A549 (cell line): Measurements from ENCODE around the gene BANF2.

Experiments
- EP300 ChIP-seq, 2 experiments: fragments of >200 bp; sonication (Bioruptor Twin); formaldehyde crosslinking; IDR thresholded peaks; 2 replicates in 1 of 2; 3 replicates in 1 of 2; pipeline ENCODE4 v1.6.1; 2016 to 2017
- TP53 ChIP-seq: fragments of 250-450 bp; sonication (Bioruptor Pico); IDR thresholded peaks from 2 replicates; pipeline ENCODE4 v1.5.0; 2021; ENCODE audit warnings: mild to moderate bottlenecking, moderate library complexity
- TF ChIP-seq, protein P1 (sequence below): IDR thresholded peaks from 2 replicates; pipeline ENCODE4 v1.6.1; 2012
- TF ChIP-seq, protein P2 (sequence below): fragments of >200 bp; sonication (Bioruptor Twin); formaldehyde crosslinking; IDR thresholded peaks from 3 replicates; pipeline ENCODE4 v1.5.1; 2016

DNA sequence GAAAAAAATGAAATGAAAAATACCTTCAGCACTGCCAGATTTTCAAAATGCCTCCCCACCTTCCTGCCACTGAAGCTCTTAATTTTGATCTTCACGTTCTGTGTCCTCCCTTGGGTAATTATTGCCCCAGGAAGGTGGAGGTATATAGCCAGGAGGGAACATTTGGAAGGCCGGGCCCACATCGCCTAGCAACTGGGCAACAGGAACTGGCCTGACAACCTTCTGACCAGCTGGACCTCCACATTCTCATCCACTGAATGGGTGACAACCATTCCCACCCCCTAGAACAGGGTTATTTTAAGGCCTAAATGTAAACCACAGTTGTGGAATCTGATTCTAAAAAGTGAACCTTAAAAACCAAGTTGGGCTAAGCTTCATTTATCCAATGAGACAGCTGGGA lies 20.9 kb upstream of the BANF2 start:
- TF ChIP-seq, protein P1, sequence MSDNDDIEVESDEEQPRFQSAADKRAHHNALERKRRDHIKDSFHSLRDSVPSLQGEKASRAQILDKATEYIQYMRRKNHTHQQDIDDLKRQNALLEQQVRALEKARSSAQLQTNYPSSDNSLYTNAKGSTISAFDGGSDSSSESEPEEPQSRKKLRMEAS: no peak
- TF ChIP-seq EP300 (IDR thresholded peaks at IDR 0.05): no peak
- TF ChIP-seq, protein P2, sequence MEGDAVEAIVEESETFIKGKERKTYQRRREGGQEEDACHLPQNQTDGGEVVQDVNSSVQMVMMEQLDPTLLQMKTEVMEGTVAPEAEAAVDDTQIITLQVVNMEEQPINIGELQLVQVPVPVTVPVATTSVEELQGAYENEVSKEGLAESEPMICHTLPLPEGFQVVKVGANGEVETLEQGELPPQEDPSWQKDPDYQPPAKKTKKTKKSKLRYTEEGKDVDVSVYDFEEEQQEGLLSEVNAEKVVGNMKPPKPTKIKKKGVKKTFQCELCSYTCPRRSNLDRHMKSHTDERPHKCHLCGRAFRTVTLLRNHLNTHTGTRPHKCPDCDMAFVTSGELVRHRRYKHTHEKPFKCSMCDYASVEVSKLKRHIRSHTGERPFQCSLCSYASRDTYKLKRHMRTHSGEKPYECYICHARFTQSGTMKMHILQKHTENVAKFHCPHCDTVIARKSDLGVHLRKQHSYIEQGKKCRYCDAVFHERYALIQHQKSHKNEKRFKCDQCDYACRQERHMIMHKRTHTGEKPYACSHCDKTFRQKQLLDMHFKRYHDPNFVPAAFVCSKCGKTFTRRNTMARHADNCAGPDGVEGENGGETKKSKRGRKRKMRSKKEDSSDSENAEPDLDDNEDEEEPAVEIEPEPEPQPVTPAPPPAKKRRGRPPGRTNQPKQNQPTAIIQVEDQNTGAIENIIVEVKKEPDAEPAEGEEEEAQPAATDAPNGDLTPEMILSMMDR: no peak
- no peak for TF ChIP-seq TP53
